ENCODE data around the gene OTUB1. TPM values are rescaled to one million over a fixed set of nuclear protein-coding genes. Genes with fewer than 3 reads are reported as not detected.

Gene OTUB1
- total and polyA plus RNA-seq, 2 of the 4 experiments (the other 2 are of a cell fraction): 69.0 to 168 TPM

DNA sequence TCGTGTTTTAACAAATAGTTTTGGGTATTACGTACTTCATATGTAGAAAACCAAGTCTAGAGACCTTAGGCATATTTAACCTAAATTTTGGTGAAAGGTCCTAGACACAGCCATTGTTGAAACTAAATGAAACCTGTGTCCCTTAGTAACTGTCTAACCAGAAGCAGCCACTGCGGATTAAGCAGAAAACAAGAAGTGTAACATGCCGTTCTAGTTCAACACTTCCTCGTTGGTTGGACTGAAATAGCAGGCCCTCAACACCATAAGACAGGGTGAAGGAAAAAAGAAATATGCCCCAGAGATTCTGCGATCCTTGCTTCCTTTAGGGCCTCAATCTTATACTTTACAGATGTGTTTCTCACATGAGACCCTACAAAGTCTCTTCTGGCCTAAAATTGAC lies 45.5 kb upstream of the OTUB1 start:
- Histone ChIP-seq H3K56ac (ENCODE audit: extremely low read depth, insufficient read depth, low read length) (no peak overlapping the region), H3K23ac (ENCODE audit: low read depth, low read length) (0 out of 2 replicates have a peak overlapping the region, but pooled peaks have one; percentile 42), H3K79me1 (ENCODE audit: low read depth in 1 of 2, low read length in 2 of 2) (peaks cover 29 to 62% of the 10 kb centered on the region in 2 experiments), H3K4me2 (ENCODE audit: low read depth, low read length) (no peak overlapping the region), H4K20me1 (ENCODE audit: insufficient read depth, low read length) (peaks cover 6% of the 10 kb centered on the region), H2AFZ (replicated peaks; ENCODE audit: low read length, poor library complexity) (no peak overlapping the region), H3K4me3 (ENCODE audit: insufficient read depth, low read depth, low read length) (no peak overlapping the region), H2AK9ac (replicated peaks; ENCODE audit: low read depth, low read length, poor library complexity) (no peak overlapping the region), H3K18ac (ENCODE audit: low read depth, low read length) (no peak overlapping the region), H3K4me1 (ENCODE audit: control insufficient read depth, insufficient read depth, low read length) (peaks cover 6% of the 10 kb centered on the region; the same call in 1 of the 2 replicates), H2BK120ac (ENCODE audit: low read depth, low read length) (no peak overlapping the region), H4K5ac (ENCODE audit: low read depth, low read length) (no peak overlapping the region), H3K9ac (ENCODE audit: low read depth, low read length) (no peak overlapping the region; the same call in 1 of the 2 replicates), H4K8ac (ENCODE audit: low read depth in 2 of 2, low read length in 2 of 2) (no peak overlapping the region), H2AK5ac (ENCODE audit: low read depth, low read length) (no peak overlapping the region), H2BK15ac (ENCODE audit: low read depth, low read length) (no peak overlapping the region), H2BK5ac (ENCODE audit: low read depth, low read length, poor library complexity, severe bottlenecking) (no peak overlapping the region), H4K91ac (ENCODE audit: insufficient read depth, low read depth, low read length) (no peak overlapping the region), H3K9me3 (ENCODE audit: control insufficient read depth, insufficient read depth, low read length) (no peaks in the 10 kb centered on the region), H3K36me3 (ENCODE audit: control insufficient read depth, insufficient read depth, low read length) (no peaks in the 10 kb centered on the region), H3K4ac (ENCODE audit: low read depth, low read length) (no peak overlapping the region), H3K9me1 (ENCODE audit: insufficient read depth, low read length) (no peaks in the 10 kb centered on the region; the same call in 1 of the 2 replicates), H3K27ac (ENCODE audit: insufficient read depth, low read length) (no peak overlapping the region), H2BK20ac (ENCODE audit: low read depth, low read length) (no peak overlapping the region), H3K27me3 (ENCODE audit: control insufficient read depth, insufficient read depth, low read length) (no peaks in the 10 kb centered on the region), H3K14ac (replicated peaks; ENCODE audit: low read depth, low read length) (no peak overlapping the region)
- dilution Hi-C loops (cut with HindIII; ENCODE audit: low sequenced_read_pairs, unreplicated experiment) (no loop called here), in situ Hi-C loops (cut with MboI; ENCODE audit: low sequenced_read_pairs) (loop anchor here (10.0 to 25.0 kb wide), 2 partner anchors 176 to 453 kb away; partner anchors contain the start of genes PLAAT5 and ZFTA), intact Hi-C loops (cut with micrococcal nuclease) (no loop called here)
- no peak for TF ChIP-seq CHD1 (IDR thresholded peaks at IDR 0.05; ENCODE audit: low read depth, low read length)
- no peak for TF ChIP-seq CEBPB (IDR thresholded peaks at IDR 0.05; ENCODE audit: low read depth, low read length)
- no peak for TF ChIP-seq MAFK (IDR thresholded peaks at IDR 0.05; ENCODE audit: low read depth, low read length)
- TF ChIP-seq POLR2A (IDR thresholded peaks at IDR 0.05; ENCODE audit: low read depth, low read length): no peak
- TF ChIP-seq RFX5 (IDR thresholded peaks at IDR 0.05; ENCODE audit: low read depth, low read length): no peak
- TF ChIP-seq MXI1 (IDR thresholded peaks at IDR 0.05; ENCODE audit: borderline replicate concordance, low read depth, low read length): no peak
- TF ChIP-seq, protein P1, sequence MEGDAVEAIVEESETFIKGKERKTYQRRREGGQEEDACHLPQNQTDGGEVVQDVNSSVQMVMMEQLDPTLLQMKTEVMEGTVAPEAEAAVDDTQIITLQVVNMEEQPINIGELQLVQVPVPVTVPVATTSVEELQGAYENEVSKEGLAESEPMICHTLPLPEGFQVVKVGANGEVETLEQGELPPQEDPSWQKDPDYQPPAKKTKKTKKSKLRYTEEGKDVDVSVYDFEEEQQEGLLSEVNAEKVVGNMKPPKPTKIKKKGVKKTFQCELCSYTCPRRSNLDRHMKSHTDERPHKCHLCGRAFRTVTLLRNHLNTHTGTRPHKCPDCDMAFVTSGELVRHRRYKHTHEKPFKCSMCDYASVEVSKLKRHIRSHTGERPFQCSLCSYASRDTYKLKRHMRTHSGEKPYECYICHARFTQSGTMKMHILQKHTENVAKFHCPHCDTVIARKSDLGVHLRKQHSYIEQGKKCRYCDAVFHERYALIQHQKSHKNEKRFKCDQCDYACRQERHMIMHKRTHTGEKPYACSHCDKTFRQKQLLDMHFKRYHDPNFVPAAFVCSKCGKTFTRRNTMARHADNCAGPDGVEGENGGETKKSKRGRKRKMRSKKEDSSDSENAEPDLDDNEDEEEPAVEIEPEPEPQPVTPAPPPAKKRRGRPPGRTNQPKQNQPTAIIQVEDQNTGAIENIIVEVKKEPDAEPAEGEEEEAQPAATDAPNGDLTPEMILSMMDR (conservative IDR thresholded peaks at IDR 0.05; ENCODE audit: low read depth, low read length): no peak
- no peak for TF ChIP-seq FOS (IDR thresholded peaks at IDR 0.05; ENCODE audit: low read depth, low read length)
- POLR2A ChIA-PET (ENCODE audit: unreplicated experiment): no interaction called here
- no TSS peak for BruUV-seq (replicated peaks)
- DNase-seq (no peak), ATAC-seq (ENCODE audit: low read depth) (no peak)
- CTCF ChIA-PET: no interaction called here
- WGBS, 2 experiments (ENCODE audit: extremely low coverage in 2 of 2, insufficient read length in 1 of 2): 100% methylated on average over 1 of the region's 6 CpGs; no CpG with 5 or more reads in 1 of the 2 experiments
